Activated T-cell treated with anti-CD3 and anti-CD28 coated beads for 1 hour (primary cell): ENCODE measurements around the gene ZNF444.
"Not testable (repeated sequence)": the region's sequence is repeated elsewhere in the genome, so short reads cannot be mapped to it uniquely, and the experiment has no call there.

Experiments
- DNase-seq: peaks from one replicate; pipeline ENCODE4 v3.0.0-alpha.2; 2020; ENCODE audit warnings: low read depth

Gene ZNF444

GRCh38 chr19:56147307-56147706 lies 6.2 kb downstream of the ZNF444 start:
- DNase-seq, result no peak

GRCh38 chr19:56148096-56148495 lies 7.0 kb downstream of the ZNF444 start:
- DNase-seq, result no peak

- not testable (repeated sequence) for DNase-seq
Observed at GRCh38 chr19:56148955-56149655, 8.0 kb downstream of the ZNF444 start.

- DNase-seq, result no peak
Observed at GRCh38 chr19:56149656-56150038, 8.6 kb downstream of the ZNF444 start.

GRCh38 chr19:56150358-56150757 lies 9.3 kb downstream of the ZNF444 start:
- DNase-seq, result no peak

GRCh38 chr19:56152644-56153043 lies 11.6 kb downstream of the ZNF444 start:
- DNase-seq, result no peak

GRCh38 chr19:56153507-56153906 lies 12.4 kb downstream of the ZNF444 start:
- no peak for DNase-seq

GRCh38 chr19:56155124-56155687 lies 14.1 kb downstream of the ZNF444 start:
- DNase-seq, result no peak

GRCh38 chr19:56156768-56157167 lies 15.7 kb downstream of the ZNF444 start:
- no peak for DNase-seq

- DNase-seq, result no peak
Observed at GRCh38 chr19:56158170-56158757, 17.2 kb downstream of the ZNF444 start.

- no peak for DNase-seq
Observed at GRCh38 chr19:56159009-56159559, 18.0 kb downstream of the ZNF444 start.

- DNase-seq, result no peak
Observed at GRCh38 chr19:56159622-56160271, 18.7 kb downstream of the ZNF444 start.

- DNase-seq, result no peak
Observed at GRCh38 chr19:56161534-56161933, 20.4 kb downstream of the ZNF444 start.

- no peak for DNase-seq
Observed at GRCh38 chr19:56162258-56162657, 21.2 kb downstream of the ZNF444 start.

GRCh38 chr19:56163097-56163496 lies 22.0 kb downstream of the ZNF444 start:
- DNase-seq, result no peak

GRCh38 chr19:56167064-56167578 lies 26.0 kb downstream of the ZNF444 start:
- DNase-seq, result no peak

GRCh38 chr19:56170261-56170660 lies 29.2 kb downstream of the ZNF444 start:
- no peak for DNase-seq

- DNase-seq, result no peak
Observed at GRCh38 chr19:56174086-56174485, 33.0 kb downstream of the ZNF444 start.

GRCh38 chr19:56174550-56174949 lies 33.5 kb downstream of the ZNF444 start:
- DNase-seq, result no peak

- not testable (repeated sequence) for DNase-seq
Observed at GRCh38 chr19:56175861-56176307, 34.8 kb downstream of the ZNF444 start, which contains the start of gene GALP. GALP (plus strand) TSS chr19:56176008; CDS start chr19:56177109, 1,101 bp downstream.

- not testable (repeated sequence) for DNase-seq
Observed at GRCh38 chr19:56176310-56176709, 35.2 kb downstream of the ZNF444 start.

- DNase-seq, result no peak
Observed at GRCh38 chr19:56176881-56177280, 35.8 kb downstream of the ZNF444 start.
